CD4-positive, alpha-beta memory T cell (primary cell): Measurements from ENCODE around the gene PRICKLE4. TPM values are rescaled to one million over a fixed set of nuclear protein-coding genes. Genes with fewer than 3 reads are reported as not detected.

Source experiments
- CTCF ChIA-PET: fragments of 350-600 bp; sonication (Branson Sonifier 250); formaldehyde crosslinking; loops from one replicate; lab custom pipeline; 2021; ENCODE audit warnings: inconsistent platforms; ENCODE audit not compliant: partially characterized antibody; lab: Charles Lee
- POLR2A ChIA-PET: fragments of 350-600 bp; sonication (Branson Sonifier 250); formaldehyde crosslinking; loops from one replicate; lab custom pipeline; 2021; ENCODE audit not compliant: partially characterized antibody; lab: Charles Lee
- DNase-seq, 5 donors: peaks; one replicate each; pipeline versions ENCODE4 v3.0.0 to v3.0.0-alpha.2; 2020 to 2022; ENCODE audit warnings: mixed read lengths in 1 of 5
- H3K27ac ChIP-seq: one replicate; pipeline ENCODE4 v1.7.0; 2013; ENCODE audit warnings: low read depth, low read length
- H3K27me3 ChIP-seq: 2 replicates; pipeline ENCODE4 v1.7.0; 2013; ENCODE audit warnings: mild to moderate bottlenecking, low read length, moderate library complexity; ENCODE audit not compliant: insufficient read depth
- H3K36me3 ChIP-seq: 2 replicates; pipeline ENCODE4 v1.7.0; 2013; ENCODE audit warnings: mild to moderate bottlenecking, low read length, moderate library complexity; ENCODE audit not compliant: insufficient read depth
- H3K4me1 ChIP-seq: 2 replicates; pipeline ENCODE4 v1.7.0; 2013; ENCODE audit warnings: mild to moderate bottlenecking, low read length, moderate library complexity; ENCODE audit not compliant: insufficient read depth
- H3K4me3 ChIP-seq, 2 donors: one replicate each; pipeline ENCODE4 v1.7.0; 2013; ENCODE audit warnings: low read length in 2 of 2, mild to moderate bottlenecking in 1 of 2
- H3K9me3 ChIP-seq, 2 donors: one replicate each; pipeline ENCODE4 v1.7.0; 2013; ENCODE audit warnings: low read length in 2 of 2, control low read depth in 1 of 2; ENCODE audit not compliant: control insufficient read depth in 1 of 2
- H3K27ac Mint-ChIP-seq, 7 donors: one replicate each; pipeline ENCODE4 v1.8.0; 2020 to 2021; ENCODE audit warnings: mixed read lengths in 7 of 7, mild to moderate bottlenecking in 6 of 7, inconsistent platforms in 3 of 7, moderate library complexity in 3 of 7
- H3K27me3 Mint-ChIP-seq, 2 donors: one replicate each; pipeline ENCODE4 v1.8.0; 2020 to 2021; ENCODE audit warnings: mixed read lengths in 2 of 2
- H3K36me3 Mint-ChIP-seq, 2 donors: one replicate each; pipeline ENCODE4 v1.8.0; 2020 to 2021; ENCODE audit warnings: mixed read lengths in 2 of 2, inconsistent platforms in 1 of 2, mild to moderate bottlenecking in 1 of 2
- H3K4me1 Mint-ChIP-seq, 4 donors: one replicate each; pipeline ENCODE4 v1.8.0; 2020 to 2021; ENCODE audit warnings: mixed read lengths in 4 of 4, mild to moderate bottlenecking in 1 of 4
- H3K4me3 Mint-ChIP-seq, 8 donors: one replicate each; pipeline ENCODE4 v1.8.0; 2020 to 2021; ENCODE audit warnings: mixed read lengths in 8 of 8, mild to moderate bottlenecking in 7 of 8, moderate library complexity in 6 of 8, inconsistent platforms in 3 of 8
- H3K9me3 Mint-ChIP-seq, 8 donors: one replicate each; pipeline ENCODE4 v1.8.0; 2020 to 2021; ENCODE audit warnings: mixed read lengths in 8 of 8, mild to moderate bottlenecking in 5 of 8, inconsistent platforms in 3 of 8, moderate library complexity in 1 of 8
- intact Hi-C: fragments of 100-400 bp; cut with micrococcal nuclease; formaldehyde crosslinking; loops from one replicate; pipeline ENCODE4 v1.15.1; 2023
- polyA plus RNA-seq, 2 donors: library from polyadenylated mRNA; unstranded; fragments of 300-500 nt; fragmentation: Illumina TruSeq; gene quantifications; one replicate each; pipeline ENCODE4 v1.2.3, GENCODE V29; 2021
- total RNA-seq, 2 experiments: library from RNA; stranded (reverse); gene quantifications; one replicate each; pipeline ENCODE4 v1.2.3, GENCODE V29; 2021

PRICKLE4 gene
- total and polyA plus RNA-seq, 4 experiments from 2014 or later: not detected

DNA sequence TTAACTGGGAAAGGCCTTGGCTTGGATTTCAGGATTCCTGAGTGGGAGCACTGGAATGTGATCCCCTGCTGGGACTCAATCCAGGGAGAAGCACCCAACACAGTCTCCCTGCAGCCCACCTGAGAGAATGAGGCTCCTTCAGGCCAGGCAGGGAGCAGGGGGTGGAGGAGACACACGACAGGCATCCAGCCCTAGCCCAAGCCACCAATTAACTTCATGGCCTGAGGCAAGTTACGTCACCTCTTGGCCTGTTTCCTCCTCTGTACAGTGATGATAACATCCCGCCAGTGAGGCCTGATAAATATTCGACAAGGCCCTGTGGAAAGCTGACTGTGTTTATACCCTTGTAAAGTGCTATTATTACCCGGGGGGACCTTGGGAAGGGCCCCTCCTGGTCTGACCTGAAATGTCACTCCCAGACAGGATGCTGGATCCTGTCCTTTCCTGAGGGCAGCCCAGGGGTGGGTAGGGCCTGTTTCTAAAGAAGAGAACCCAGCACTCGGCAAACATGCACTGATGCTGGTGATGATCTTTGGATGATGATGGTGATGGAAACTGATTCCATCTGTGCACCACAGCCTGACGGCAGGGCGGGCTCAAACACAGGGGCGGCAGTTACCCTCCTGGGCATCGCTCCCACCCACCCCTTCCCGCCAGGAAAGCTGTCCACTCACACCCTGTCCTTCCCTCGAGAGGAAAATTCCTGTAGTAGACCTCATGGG, 13.3 kb upstream of the PRICKLE4 start:
- no peak overlapping the region for H3K4me3 Mint-ChIP-seq
- CTCF ChIA-PET: interaction anchor here (0.5 kb wide), 1 partner anchor 466 kb away, joined by 3 read pairs; no protein-coding TSS in a partner anchor

DNA sequence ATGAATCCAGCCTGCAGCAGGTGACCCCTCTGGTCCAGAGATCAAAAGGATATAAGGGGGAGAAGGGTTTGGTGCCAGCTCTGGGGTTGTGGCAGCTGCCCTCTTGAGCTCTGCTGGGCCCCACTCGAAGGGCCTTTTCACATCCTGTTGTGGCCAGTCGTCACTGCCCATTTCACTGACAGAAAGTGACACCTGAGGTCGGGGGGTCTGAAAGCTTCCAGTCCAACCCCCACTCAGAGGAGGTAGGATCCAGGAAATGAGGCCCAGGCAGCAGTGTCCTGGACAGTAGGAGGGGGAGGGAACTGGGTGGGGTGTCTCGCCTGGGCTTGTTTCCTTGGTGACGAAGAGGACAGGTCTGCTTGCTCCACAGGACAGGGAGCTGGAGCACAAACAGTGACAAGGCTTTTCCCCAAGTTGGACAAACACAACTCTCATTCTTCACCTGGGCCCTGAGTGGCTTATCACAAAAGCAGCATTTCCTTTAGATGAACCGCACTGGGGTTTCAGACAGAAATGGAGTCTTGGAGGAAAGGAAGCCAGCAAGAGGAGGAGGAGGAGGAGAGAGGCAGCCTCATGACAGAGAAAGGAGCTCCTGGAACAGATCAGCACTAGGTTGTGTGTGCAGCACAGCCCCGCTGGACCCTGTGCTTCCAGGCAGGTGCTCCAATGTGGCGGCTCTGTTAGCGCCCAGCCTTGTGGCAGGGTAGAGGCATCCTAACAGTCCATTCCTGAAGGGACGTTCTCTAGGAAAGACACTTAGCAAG, 11.9 kb upstream of the PRICKLE4 start:
- no peak for DNase-seq
- H3K27me3 ChIP-seq: no peaks in the 10 kb centered on the region
- no peak overlapping the region for H3K4me3 ChIP-seq
- peaks cover 18% of the 10 kb centered on the region for H3K36me3 ChIP-seq
- intact Hi-C loops: no loop called here
- no peaks in the 10 kb centered on the region for H3K9me3 ChIP-seq
- H3K4me3 Mint-ChIP-seq: no peak overlapping the region
- ChIA-PET CTCF (interaction anchor here (1.0 kb wide), 1 partner anchor 18 kb away, joined by 3 read pairs; no protein-coding TSS in a partner anchor), POLR2A (interaction anchor here (0.5 kb wide), 1 partner anchor 1341 kb away, joined by 3 read pairs; no protein-coding TSS in a partner anchor)
- H3K4me1 Mint-ChIP-seq: no peaks in the 10 kb centered on the region
- no peak overlapping the region for H3K27ac ChIP-seq
- H3K27me3 Mint-ChIP-seq: no peaks in the 10 kb centered on the region
- peak overlapping the region in 3 of 7 donors; percentile 29 to 55 (median 54) for H3K27ac Mint-ChIP-seq
- no peaks in the 10 kb centered on the region for H3K9me3 Mint-ChIP-seq
- H3K36me3 Mint-ChIP-seq: peaks cover 14 to 26% of the 10 kb centered on the region in 2 donors
- H3K4me1 ChIP-seq: no peaks in the 10 kb centered on the region

More for the DNA sequence above, 13.3 kb upstream of the PRICKLE4 start:
- Histone ChIP-seq H3K4me1 (no peaks in the 10 kb centered on the region), H3K4me3 (no peak overlapping the region), H3K9me3 (no peaks in the 10 kb centered on the region), H3K27ac (no peak overlapping the region), H3K27me3 (no peaks in the 10 kb centered on the region), H3K36me3 (peaks cover 11% of the 10 kb centered on the region)
- Mint-ChIP-seq H3K36me3 (peaks cover 8 to 19% of the 10 kb centered on the region in 2 donors), H3K4me1 (no peaks in the 10 kb centered on the region), H3K9me3 (no peaks in the 10 kb centered on the region), H3K27me3 (peaks cover 0 to 2% of the 10 kb centered on the region in 2 donors), H3K27ac (no peak overlapping the region)
- POLR2A ChIA-PET: no interaction called here
- DNase-seq: no peak
- intact Hi-C loops: no loop called here

DNA sequence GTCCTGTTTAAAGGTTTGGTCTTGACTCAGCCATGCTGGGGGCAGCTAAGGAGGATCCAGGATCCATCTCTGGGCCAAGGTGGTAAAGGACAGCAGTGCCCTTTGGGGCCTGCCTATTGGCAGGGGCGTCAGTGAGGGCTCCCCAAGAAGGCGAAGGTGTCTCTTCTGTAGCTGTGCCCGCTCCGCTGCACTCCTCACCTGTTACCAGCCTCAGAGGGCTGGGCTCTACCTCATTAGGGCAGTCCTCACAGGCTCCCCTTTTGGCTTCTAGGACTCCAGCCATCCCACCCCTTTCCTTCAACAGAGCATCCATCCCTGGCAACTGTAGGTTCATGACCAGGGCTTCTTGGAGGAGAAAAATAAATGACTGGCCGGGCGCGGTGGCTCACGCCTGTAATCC, 11.2 kb upstream of the PRICKLE4 start:
- H3K27ac Mint-ChIP-seq: no peak overlapping the region
- no peaks in the 10 kb centered on the region for H3K27me3 Mint-ChIP-seq
- Histone ChIP-seq H3K36me3 (peaks cover 21% of the 10 kb centered on the region), H3K9me3 (no peaks in the 10 kb centered on the region), H3K4me1 (no peaks in the 10 kb centered on the region), H3K27me3 (no peaks in the 10 kb centered on the region), H3K4me3 (no peak overlapping the region), H3K27ac (no peak overlapping the region)
- intact Hi-C loops: no loop called here
- ChIA-PET POLR2A (no interaction called here), CTCF (interaction anchor here (1.0 kb wide), 1 partner anchor 18 kb away, joined by 3 read pairs; no protein-coding TSS in a partner anchor)
- no peak overlapping the region for H3K4me3 Mint-ChIP-seq
- no peak for DNase-seq
- peaks cover 18 to 30% of the 10 kb centered on the region in 2 donors for H3K36me3 Mint-ChIP-seq
- no peaks in the 10 kb centered on the region for H3K4me1 Mint-ChIP-seq
- no peaks in the 10 kb centered on the region for H3K9me3 Mint-ChIP-seq

DNA sequence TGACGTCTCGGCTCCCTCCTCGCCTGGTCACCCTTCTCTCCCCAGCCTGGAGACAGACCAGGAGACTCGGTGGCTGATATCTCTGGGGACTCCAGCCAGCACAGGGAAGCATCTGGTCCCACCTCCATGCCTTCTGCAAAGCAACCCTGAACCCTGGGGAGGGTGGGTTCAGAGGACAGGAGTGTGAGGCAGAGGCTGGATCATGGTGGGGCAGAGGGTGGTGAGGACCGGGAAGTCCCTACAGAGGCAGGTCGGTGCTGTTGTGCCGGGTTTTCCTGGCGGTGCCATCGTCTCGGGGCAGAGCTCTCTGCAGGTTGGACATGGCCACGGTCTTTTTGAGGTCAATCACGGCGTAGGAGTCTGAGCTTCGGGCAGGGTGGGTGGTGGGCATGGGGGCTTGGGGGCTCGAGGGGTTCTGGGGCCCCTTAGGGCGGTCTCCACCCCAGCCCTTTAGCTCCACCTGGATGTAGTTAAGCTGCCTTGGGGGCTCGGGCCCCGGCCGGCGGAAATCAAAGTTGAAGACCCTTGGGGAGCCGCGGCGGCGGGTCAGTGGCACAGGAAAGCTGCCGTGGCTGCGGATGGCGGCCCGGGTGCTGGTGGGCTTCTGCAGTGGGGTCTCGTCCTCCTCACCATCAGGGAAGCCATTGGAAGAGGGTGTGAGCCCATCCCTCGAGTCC, 10.1 kb upstream of the PRICKLE4 start:
- H3K9me3 ChIP-seq: no peaks in the 10 kb centered on the region
- H3K4me1 ChIP-seq: no peaks in the 10 kb centered on the region
- H3K9me3 Mint-ChIP-seq: no peaks in the 10 kb centered on the region
- DNase-seq: no peak
- intact Hi-C loops: no loop called here
- H3K36me3 ChIP-seq: peaks cover 29% of the 10 kb centered on the region
- POLR2A ChIA-PET: no interaction called here
- peaks cover 25 to 41% of the 10 kb centered on the region in 2 donors for H3K36me3 Mint-ChIP-seq
- H3K4me1 Mint-ChIP-seq: no peaks in the 10 kb centered on the region
- no peak overlapping the region for H3K4me3 Mint-ChIP-seq
- no peak overlapping the region for H3K27ac ChIP-seq
- no peak overlapping the region for H3K4me3 ChIP-seq
- H3K27me3 ChIP-seq: no peaks in the 10 kb centered on the region
- CTCF ChIA-PET: no interaction called here
- H3K27ac Mint-ChIP-seq: no peak overlapping the region
- H3K27me3 Mint-ChIP-seq: no peaks in the 10 kb centered on the region

DNA sequence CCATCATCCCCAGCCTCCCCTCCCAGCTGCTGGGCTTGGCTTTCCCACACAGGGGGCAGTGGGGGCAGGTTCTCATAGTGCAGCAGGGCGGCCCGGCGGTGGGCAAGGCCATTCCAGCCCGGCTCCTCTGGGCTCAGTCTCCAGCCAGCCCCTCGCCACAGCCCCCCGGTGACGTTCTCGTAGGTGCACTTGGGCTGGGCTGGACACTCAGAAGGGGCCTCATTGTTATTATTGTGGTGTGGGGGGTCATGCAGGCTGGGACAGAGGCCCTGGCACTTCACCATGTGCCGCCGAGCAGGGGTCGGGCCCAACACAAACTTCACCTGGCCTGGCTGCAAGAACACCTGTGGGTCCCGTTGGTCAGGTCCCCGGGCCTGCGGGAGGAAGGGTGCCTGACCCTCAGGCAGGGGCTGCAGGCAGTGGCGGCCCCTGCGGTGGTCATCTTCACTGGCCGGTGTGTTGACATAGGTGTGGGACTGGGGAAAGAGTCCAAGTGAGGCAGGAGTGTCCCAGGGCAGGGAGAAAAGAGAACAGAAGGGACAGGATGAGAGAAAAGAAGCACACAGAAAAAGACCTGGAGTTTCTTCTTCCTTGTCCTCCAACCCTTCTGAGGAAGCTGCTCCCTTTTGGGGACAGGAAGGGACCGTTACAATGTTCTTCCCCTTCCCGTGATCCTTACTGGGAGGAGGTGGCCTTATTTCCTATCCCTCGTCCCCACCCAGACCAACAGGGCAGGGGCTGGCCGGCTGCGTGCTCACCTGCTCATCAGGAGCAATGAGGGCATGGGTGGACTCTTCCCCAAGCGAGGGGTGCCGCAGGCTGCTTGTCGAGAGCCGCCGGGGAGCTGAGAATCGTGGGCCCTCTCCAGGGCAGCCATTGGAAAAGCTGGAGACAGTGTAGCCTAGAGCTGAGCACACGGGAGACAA, 9.3 kb upstream of the PRICKLE4 start:
- Histone ChIP-seq H3K36me3 (peaks cover 30% of the 10 kb centered on the region), H3K27ac (no peak overlapping the region), H3K4me1 (no peaks in the 10 kb centered on the region), H3K27me3 (no peaks in the 10 kb centered on the region), H3K4me3 (no peak overlapping the region), H3K9me3 (no peaks in the 10 kb centered on the region)
- ChIA-PET POLR2A (no interaction called here), CTCF (interaction anchor here (0.8 to 1.2 kb wide), 2 partner anchors 16 to 88 kb away, joined by 3 to 5 read pairs; partner anchors contain the start of gene TOMM6)
- no peaks in the 10 kb centered on the region for H3K4me1 Mint-ChIP-seq
- no peaks in the 10 kb centered on the region for H3K9me3 Mint-ChIP-seq
- H3K27ac Mint-ChIP-seq: no peak overlapping the region
- peaks cover 25 to 45% of the 10 kb centered on the region in 2 donors for H3K36me3 Mint-ChIP-seq
- H3K4me3 Mint-ChIP-seq: no peak overlapping the region
- no peak for DNase-seq
- intact Hi-C loops: no loop called here
- no peaks in the 10 kb centered on the region for H3K27me3 Mint-ChIP-seq

DNA sequence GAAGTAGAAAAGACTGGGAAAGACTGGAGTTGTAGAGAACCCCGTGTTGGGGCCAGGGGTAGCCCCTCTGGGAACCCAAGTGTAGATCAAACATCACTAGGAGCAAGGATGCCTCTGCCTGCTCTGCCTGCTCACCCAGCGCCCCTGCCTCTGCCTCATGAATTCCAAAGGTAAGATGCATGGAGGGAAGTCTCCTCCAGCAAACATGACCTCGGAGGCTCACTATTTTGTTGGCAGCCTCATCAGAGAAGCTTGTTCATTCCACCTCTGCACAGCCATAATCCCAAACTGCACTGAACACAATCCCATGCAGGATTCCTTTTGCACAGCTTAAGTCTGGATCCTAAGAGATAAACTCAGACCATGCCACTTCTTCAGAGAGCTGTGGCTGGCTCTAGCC, 5.7 kb upstream of the PRICKLE4 start:
- no peak for DNase-seq
- no peaks in the 10 kb centered on the region for H3K9me3 Mint-ChIP-seq
- Histone ChIP-seq H3K36me3 (peaks cover 30% of the 10 kb centered on the region), H3K4me3 (no peak overlapping the region), H3K9me3 (no peaks in the 10 kb centered on the region), H3K27me3 (no peaks in the 10 kb centered on the region), H3K27ac (no peak overlapping the region), H3K4me1 (peaks cover 7% of the 10 kb centered on the region)
- peaks cover 28 to 44% of the 10 kb centered on the region in 2 donors for H3K36me3 Mint-ChIP-seq
- H3K4me1 Mint-ChIP-seq: peaks cover 5 to 15% (median 6%) of the 10 kb centered on the region in 4 donors
- H3K4me3 Mint-ChIP-seq: no peak overlapping the region
- H3K27ac Mint-ChIP-seq: peak overlapping the region in 1 of 7 donors; percentile 8
- POLR2A ChIA-PET: no interaction called here
- peaks cover 0 to under 1% of the 10 kb centered on the region in 2 donors for H3K27me3 Mint-ChIP-seq
- CTCF ChIA-PET: interaction anchor here (0.9 to 4.5 kb wide), 5 partner anchors 9 to 41 kb away, joined by 3 to 28 read pairs (median 3); partner anchors contain the start of genes TFEB and TOMM6
- intact Hi-C loops: no loop called here
